ENCODE results near the gene HOXB9.

The HOXB9 gene

GRCh38 chr17:48639136-48639535 lies 13.0 kb upstream of the HOXB9 start:
- FAIRE-seq = no peak

GRCh38 chr17:48637323-48638260 lies 11.4 kb upstream of the HOXB9 start:
- no peak for FAIRE-seq

DNA sequence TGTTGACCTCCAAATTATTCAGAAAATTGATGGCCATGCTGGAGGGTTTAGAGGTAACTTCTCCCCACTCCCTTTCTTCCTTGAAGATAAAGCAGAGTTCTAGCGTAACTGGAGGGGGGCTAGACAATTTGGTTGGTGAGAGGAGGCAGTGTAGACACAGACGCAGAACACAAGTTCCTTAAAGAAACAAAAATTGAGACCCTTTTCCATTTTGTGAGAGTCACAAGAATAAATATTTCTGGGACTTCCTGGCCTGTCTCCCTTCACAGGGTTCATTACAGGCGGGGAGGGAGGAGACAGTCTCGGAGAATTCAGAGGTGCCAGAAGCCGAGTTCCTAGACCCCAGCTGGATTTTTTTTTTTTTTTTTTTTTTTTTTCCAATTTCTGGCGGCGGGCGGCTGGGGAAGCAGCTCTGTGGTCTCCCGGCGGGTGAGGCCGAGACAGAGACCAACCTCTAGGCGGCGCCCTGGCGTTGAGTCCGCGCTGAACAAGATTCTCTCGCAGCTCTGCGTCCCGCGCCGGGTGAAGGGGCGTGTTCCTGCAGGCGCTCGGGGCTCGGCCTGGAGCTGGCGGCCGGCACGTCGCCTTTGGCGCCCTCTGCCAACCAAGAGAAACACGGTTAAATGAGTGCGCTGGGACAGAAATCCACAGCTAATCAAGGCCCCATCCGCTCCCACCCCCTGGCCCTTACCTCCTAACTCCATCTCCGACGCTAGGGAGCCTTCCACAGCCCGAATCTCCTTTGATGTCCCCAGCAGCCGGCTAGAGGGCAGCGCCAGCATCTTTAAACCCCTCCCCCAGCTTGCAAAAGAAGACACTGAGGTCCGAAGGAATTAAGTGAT lies 10.2 kb upstream of the HOXB9 start:
- peak; percentile 63 for FAIRE-seq

- no peak for FAIRE-seq
These were observed 8.5 kb upstream of the HOXB9 start for GRCh38 chr17:48634493-48635208.

DNA sequence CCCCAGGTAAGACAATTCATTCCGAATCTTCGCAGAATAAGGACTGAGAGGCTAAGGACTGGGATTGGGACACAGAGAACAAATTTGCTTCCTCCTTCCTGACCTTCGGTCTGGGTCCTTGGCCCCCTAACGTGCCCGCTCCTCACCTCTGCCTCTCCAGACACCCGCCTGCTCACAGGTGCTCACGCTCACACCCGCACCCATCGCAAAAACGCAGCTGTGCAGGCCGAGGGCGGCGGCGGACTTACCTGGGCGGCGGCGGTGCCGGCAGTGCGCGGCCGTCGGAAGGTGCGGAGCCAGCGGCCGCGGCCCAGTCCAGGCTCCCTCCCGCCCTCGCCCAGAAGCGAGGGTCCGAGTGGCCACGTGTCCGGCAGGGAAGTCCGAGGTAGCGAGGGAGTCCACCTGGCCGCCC lies 7.1 kb upstream of the HOXB9 start:
- FAIRE-seq = no peak

DNA sequence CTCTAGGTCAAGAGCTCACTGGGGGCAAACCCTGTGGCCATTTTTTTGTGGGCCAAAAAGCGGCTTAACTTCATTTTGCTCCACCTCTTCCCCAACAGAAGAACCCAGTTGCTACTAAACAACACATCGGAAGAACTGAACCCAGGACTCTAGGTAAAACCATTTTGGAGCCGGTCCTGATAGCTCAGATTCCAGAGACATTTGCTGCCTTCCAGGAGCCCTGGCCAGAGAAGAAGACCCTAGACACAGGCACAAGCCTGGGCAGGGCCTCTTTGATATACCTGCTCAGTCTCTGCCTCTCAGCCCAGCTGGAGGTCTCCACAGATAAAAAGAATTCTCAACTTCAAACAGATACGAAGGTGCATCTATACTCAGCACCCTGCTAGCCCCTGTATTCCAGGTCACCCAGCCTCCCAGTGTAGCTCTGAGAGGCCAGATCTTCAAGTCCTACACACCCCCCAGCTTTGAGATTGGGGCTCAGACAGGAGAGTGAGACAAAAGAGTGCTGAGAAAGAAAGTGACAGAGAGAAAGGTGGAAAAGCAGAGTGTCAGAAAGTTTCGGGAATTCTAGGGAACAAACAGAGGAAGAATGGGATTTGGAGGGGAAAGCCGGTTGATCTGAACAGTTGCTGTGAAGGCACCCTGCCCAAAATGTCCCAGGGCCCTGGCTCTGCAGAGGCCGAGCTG lies 6.6 kb upstream of the HOXB9 start:
- FAIRE-seq = no peak

GRCh38 chr17:48631693-48632578 lies 5.8 kb upstream of the HOXB9 start:
- no peak for FAIRE-seq

DNA sequence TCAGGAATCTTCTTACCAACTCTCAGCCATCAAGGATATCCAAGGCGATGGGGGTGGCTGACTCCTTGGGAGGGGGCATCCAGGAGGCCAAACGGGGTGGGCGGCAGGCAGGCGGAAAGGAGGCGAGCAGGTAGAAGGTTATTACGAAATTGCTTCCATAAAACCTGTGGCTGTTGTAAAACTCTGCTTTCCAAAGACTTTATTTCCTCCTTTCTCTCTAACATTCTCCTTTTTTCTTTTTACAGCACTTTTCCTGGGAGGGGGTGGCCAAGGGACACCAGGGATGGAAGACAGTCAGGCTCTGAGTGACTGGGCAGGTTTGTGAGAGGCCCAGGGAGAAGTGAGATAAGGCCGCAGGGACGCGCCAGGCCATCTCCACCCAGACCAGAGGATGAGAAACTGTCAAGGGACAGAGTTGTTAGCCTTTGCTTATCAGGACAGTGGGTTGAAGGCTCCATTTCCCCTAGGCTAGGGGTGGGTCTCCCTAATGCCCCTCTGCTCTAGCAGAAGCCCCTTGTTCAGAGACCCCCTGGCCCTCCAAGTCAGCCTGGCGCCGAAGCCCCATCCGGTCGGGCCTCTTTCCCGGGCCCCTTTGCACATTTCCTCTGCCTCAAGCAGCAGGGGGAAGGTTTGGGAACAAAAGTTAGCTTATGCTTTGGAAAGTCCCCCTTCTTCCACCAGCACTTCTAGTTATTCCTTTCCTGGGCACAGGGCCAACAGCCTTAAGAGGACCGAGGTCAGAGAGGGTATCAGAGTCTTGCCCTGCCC lies 5.0 kb upstream of the HOXB9 start:
- no peak for FAIRE-seq

GRCh38 chr17:48630009-48630924 lies 4.1 kb upstream of the HOXB9 start:
- no peak for FAIRE-seq

DNA sequence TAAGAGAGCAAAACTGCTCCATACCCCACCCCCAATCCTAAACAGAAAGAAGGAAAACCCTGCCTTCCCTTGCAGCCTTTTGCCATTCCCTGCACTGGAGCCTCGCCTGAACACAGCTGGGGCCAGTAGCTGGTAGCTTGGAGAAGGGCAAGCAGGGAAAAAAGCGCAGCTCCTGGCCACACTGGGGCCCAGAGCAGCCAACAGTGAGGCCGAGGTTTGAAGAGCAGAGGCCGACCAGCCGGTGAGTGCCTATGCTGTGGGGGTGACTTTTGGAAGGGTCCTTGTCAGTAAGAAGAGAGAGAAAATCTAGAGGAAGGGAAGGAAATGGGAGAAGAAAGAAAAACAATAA lies 3.2 kb upstream of the HOXB9 start:
- no peak for FAIRE-seq

GRCh38 chr17:48628649-48629410 lies 2.7 kb upstream of the HOXB9 start:
- no peak for FAIRE-seq

DNA sequence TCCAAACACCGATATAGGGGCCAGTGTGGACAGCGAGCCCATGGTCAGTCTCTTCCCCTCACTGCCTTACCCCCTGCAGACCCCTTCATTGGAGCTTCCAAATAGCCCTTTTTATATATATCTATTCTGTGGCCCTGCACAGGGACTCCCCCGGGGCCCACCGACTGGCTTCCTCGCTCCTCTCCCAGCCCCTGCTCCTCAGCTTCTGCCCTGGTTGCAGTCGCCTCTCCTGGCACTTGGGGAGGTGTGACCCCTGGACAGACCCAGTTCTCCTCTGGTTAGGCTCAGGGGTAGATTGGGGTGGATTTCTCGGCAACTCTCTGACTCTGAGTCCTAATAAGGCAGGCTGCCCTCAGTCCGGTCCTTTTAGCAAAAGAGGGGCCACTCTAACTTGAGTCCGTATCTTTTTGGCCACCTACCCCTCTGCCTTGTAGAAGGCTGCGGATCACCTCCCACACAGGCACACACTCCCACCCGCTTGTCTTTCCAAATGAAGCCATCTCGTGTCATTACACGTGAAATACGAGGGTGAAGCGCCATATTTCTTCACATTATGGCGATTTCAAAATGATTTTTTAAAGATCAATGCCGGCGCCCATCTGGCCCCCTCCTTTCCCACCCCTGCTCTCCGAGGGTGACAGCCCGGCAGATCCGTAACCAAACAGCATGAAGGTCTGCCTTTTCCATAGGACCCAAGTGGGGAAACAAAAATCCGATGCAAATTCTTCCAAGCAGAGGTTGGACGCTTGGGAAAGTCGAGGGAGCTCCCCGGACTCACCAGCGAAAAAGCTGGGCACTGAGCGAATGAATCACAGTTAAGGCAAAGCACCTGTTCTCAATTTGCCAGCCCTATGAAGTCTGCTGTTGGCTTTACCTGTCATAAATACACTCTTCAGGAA lies 1.7 kb upstream of the HOXB9 start:
- FAIRE-seq = no peak

- FAIRE-seq = no peak
These were observed 1.0 kb upstream of the HOXB9 start for GRCh38 chr17:48627118-48627597.

- no peak for FAIRE-seq
These were observed 488 bp downstream of the HOXB9 start for GRCh38 chr17:48625495-48626244.

- no peak for FAIRE-seq
These were observed 1.3 kb downstream of the HOXB9 start for GRCh38 chr17:48624544-48625494.

DNA sequence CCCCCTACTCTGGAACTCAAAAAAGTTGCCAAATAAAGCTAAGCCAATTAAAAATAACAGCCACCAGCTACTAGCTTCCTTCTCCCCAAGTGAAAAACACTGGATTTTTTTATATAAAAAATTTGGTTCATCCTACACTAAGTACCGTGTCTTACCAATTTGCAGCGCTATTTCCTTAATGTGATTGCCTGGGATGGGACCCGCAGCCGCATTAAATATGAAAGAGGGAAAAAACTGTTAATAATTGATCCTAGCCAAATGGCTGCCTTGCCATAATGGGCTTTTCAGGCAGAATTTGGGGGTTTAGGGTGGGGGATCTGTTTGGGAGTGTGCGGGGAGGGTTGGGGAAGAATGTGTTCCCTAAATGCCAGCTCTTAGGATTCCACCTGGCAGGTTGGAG lies 2.0 kb downstream of the HOXB9 start:
- FAIRE-seq = no peak
